T-helper 1 cell treated with Interleukin-12 subunit alpha and Interleukin-12 subunit beta and Interleukin-4 antibody, amounts not matched to agents 30 μg/mL and 1 μg/mL, for 36 hours (primary cell): ENCODE data around the gene ABL2.

ENCODE experiments used
- H3K27ac Mint-ChIP-seq: one replicate; pipeline ENCODE4 v1.8.0; 2021; ENCODE audit warnings: mild to moderate bottlenecking, mixed read lengths
- H3K27me3 Mint-ChIP-seq: one replicate; pipeline ENCODE4 v1.8.0; 2021; ENCODE audit warnings: low read depth, mixed read lengths
- H3K36me3 Mint-ChIP-seq: one replicate; pipeline ENCODE4 v1.8.0; 2021; ENCODE audit warnings: low read depth, mixed read lengths
- H3K4me1 Mint-ChIP-seq: one replicate; pipeline ENCODE4 v1.8.0; 2021; ENCODE audit warnings: low read depth, mixed read lengths
- H3K4me3 Mint-ChIP-seq: one replicate; pipeline ENCODE4 v1.8.0; 2021; ENCODE audit warnings: mild to moderate bottlenecking, moderate library complexity, mixed read lengths
- H3K9me3 Mint-ChIP-seq: one replicate; pipeline ENCODE4 v1.8.0; 2021; ENCODE audit warnings: mixed read lengths

ABL2 gene

DNA sequence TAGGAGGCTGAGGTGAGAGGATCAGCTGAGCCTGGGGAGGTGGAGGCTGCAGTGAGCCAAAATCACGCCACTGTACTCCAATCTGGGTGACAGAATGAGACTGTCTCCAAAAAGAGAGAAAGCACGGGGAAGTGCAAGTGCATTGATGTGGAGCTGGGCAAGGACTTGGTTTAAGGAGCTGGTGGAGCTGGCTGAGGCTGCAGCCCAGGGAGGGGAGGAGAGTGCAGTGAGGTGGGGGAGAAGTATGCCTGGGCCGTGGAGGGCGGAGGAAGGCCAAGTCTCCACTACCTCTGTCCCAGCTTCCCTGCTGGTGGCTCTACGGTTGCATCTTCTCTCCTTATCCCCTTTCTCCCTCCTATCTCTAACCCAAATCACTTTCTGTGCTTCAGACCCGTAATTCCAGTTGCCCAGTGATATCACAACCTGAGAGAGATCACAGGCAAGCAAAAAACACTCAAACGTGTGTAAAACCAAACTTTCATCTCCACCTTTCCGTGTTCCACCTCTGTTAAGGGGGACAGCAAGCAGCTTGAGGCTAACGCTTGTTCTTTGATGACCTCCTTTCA is 136.5 kb downstream of the ABL2 start:
- Mint-ChIP-seq H3K4me1 (peaks cover 2% of the 10 kb centered on the region), H3K27ac (no peak overlapping the region), H3K9me3 (no peaks in the 10 kb centered on the region), H3K36me3 (peaks cover 35% of the 10 kb centered on the region), H3K4me3 (no peak overlapping the region), H3K27me3 (no peaks in the 10 kb centered on the region)

DNA sequence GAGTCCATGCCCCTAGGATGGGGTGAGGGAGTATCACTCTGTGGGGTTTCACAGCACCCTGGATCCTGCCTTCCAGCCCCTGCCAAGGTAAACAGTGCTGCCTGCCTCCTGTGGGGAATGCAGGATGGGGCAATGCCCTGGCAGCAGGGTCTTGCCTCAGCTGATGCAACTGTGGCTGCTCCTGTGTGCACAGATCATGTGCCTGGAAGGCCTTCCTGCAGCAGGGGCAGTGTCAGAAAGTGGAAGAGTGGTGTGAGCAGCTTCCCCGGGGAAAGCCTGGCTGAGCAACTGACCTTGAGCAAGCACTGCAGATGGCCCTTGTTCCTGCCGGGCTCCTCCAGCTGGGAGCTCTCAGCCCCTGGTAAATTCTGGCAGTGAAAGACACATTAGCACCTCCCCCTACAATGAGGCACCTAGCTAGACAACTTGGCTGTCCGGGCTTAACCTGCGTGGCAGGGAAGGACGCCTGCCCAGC is 137.7 kb downstream of the ABL2 start:
- H3K27ac Mint-ChIP-seq, result no peak overlapping the region
- no peak overlapping the region for H3K4me3 Mint-ChIP-seq
- no peaks in the 10 kb centered on the region for H3K27me3 Mint-ChIP-seq
- peaks cover 32% of the 10 kb centered on the region for H3K36me3 Mint-ChIP-seq
- no peaks in the 10 kb centered on the region for H3K9me3 Mint-ChIP-seq
- peaks cover 2% of the 10 kb centered on the region for H3K4me1 Mint-ChIP-seq

DNA sequence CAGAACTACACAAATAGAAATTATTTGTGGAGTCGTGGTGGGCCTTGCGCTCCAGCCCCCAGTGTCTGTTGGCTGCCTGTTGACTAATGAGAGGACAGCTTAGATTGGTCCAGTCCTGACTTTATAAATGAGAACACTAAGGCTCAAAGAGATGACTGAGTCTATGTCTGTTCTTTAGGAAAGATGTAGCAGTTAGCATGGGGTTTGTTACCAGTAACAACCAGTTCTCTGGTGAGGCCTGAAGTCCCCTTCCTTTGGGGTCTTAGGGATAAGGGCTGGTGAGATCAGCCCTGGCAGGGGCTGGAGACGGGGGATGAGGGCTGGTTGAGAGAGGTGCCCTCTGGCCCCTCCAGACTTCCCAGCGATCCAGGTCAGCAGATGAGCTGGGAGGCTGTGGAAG is 138.6 kb downstream of the ABL2 start:
- Mint-ChIP-seq H3K4me3 (no peak overlapping the region), H3K9me3 (no peaks in the 10 kb centered on the region), H3K4me1 (peaks cover 4% of the 10 kb centered on the region), H3K27ac (no peak overlapping the region), H3K36me3 (peaks cover 35% of the 10 kb centered on the region), H3K27me3 (no peaks in the 10 kb centered on the region)

DNA sequence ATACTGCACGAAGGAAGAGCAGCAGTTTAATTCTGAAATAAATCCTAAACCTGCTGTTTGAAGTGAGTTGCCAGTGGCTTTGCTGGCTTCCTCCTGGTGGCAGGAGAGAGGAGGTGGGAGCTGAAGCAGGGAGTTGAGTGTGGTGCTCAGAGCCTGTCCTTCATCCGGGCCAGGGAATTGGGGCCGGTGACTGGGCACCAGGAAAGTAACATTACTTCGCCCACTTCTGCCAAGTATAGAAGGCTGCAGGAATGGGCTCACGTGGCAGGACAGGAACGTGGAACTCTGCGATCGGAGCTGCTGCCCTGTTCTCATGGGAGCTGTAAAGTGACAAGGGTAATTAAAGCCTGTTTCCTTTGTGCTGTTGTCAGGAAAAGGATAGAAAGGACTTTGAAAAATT is 139.0 kb downstream of the ABL2 start:
- no peak overlapping the region for H3K4me3 Mint-ChIP-seq
- peaks cover 4% of the 10 kb centered on the region for H3K4me1 Mint-ChIP-seq
- H3K9me3 Mint-ChIP-seq, result no peaks in the 10 kb centered on the region
- H3K27ac Mint-ChIP-seq, result no peak overlapping the region
- H3K36me3 Mint-ChIP-seq, result peaks cover 39% of the 10 kb centered on the region
- no peaks in the 10 kb centered on the region for H3K27me3 Mint-ChIP-seq

- H3K27me3 Mint-ChIP-seq, result no peaks in the 10 kb centered on the region
- H3K4me3 Mint-ChIP-seq, result no peak overlapping the region
- peaks cover 39% of the 10 kb centered on the region for H3K36me3 Mint-ChIP-seq
- no peaks in the 10 kb centered on the region for H3K9me3 Mint-ChIP-seq
- H3K27ac Mint-ChIP-seq, result no peak overlapping the region
- peaks cover 4% of the 10 kb centered on the region for H3K4me1 Mint-ChIP-seq
Measured at GRCh38 chr1:179089827-179090482, 139.5 kb downstream of the ABL2 start.

- peaks cover 27% of the 10 kb centered on the region for H3K36me3 Mint-ChIP-seq
Measured at GRCh38 chr1:179087665-179088064, 141.8 kb downstream of the ABL2 start.

GRCh38 chr1:179083533-179083932 is 145.9 kb downstream of the ABL2 start:
- peak overlapping the region; percentile 99 for H3K4me3 Mint-ChIP-seq
- H3K27ac Mint-ChIP-seq, result peak overlapping the region; percentile 99
- no peaks in the 10 kb centered on the region for H3K27me3 Mint-ChIP-seq
- no peaks in the 10 kb centered on the region for H3K9me3 Mint-ChIP-seq
- H3K4me1 Mint-ChIP-seq, result peaks cover 23% of the 10 kb centered on the region
- peaks cover 16% of the 10 kb centered on the region for H3K36me3 Mint-ChIP-seq

More at GRCh38 chr1:179087665-179088064, 141.8 kb downstream of the ABL2 start:
- H3K27me3 Mint-ChIP-seq, result no peaks in the 10 kb centered on the region
- peaks cover 7% of the 10 kb centered on the region for H3K4me1 Mint-ChIP-seq
- no peaks in the 10 kb centered on the region for H3K9me3 Mint-ChIP-seq
- H3K27ac Mint-ChIP-seq, result no peak overlapping the region
- no peak overlapping the region for H3K4me3 Mint-ChIP-seq

- Mint-ChIP-seq H3K4me1 (peaks cover 23% of the 10 kb centered on the region), H3K36me3 (peaks cover 16% of the 10 kb centered on the region), H3K27ac (peak overlapping the region; percentile 99)
Measured at GRCh38 chr1:179082999-179083335, 146.5 kb downstream of the ABL2 start.

DNA sequence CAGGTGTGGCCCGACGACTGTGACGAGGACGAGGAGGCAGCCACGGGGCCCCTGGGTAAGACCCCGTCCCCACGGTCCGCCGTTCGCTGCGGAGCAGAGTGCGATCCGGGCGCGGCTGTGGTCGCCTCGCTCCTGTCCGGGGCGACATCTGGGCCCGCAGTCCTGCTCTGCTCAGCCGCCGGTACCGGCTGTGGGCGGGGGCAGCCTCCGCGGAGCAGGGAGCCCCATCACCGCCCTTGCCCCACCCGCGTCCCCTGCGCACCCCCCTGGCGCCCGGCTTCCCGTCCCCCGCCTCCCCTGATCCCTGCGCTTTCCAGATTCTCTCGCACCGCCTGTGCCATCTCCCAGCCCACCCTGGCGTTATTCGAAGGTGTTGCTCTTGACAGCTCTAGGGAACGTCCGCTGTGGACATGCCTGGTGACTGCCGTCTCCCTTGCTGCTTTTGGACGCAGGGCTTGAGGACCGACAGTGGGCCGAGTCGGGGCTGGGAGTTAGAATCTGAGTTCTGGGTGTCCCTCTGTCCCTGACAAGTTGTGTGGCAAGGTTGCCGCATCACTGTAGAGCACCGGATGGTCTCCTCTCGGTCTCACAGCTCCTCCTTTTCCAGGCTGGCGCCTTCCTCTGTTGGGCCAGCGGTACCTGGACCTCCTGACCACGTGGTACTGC is 147.0 kb downstream of the ABL2 start:
- peaks cover 23% of the 10 kb centered on the region for H3K4me1 Mint-ChIP-seq
- peak overlapping the region; percentile 99 for H3K27ac Mint-ChIP-seq
- no peaks in the 10 kb centered on the region for H3K27me3 Mint-ChIP-seq
- H3K9me3 Mint-ChIP-seq, result no peaks in the 10 kb centered on the region
- peak overlapping the region; percentile 99 for H3K4me3 Mint-ChIP-seq
- H3K36me3 Mint-ChIP-seq, result peaks cover 16% of the 10 kb centered on the region

More at GRCh38 chr1:179082999-179083335, 146.5 kb downstream of the ABL2 start:
- no peaks in the 10 kb centered on the region for H3K9me3 Mint-ChIP-seq
- no peaks in the 10 kb centered on the region for H3K27me3 Mint-ChIP-seq
- peak overlapping the region; percentile 99 for H3K4me3 Mint-ChIP-seq

DNA sequence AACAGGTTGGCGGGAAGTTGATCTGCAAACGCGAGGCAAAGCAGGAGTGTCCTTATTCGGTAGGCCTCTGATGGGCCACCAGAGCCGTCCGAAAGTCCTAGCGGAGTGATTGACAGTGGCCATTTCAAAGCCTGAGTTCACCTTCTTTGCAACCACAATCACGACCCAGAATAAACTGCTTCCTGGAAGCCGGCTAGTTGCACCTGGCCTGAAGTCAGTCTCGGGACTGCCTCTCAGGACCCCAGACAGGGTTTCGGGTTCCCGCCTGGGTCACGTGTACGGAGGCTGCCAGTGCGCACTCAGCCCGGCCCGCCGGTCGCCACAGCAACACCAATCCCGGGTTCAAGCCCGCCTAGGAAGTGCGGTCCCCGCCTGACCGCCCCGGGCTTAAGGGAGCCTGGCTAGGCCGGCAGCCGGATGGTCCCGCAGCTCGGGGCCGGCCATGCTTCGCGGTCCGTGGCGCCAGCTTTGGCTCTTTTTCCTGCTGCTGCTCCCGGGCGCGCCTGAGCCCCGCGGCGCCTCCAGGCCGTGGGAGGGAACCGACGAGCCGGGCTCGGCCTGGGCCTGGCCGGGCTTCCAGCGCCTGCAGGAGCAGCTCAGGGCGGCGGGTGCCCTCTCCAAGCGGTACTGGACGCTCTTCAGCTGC is 147.7 kb downstream of the ABL2 start, which contains the start of gene TOR3A:
TSS of gene TOR3A (plus strand) at position 384 of the 646 bp plus-strand sequence. CDS start at position 443, 59 bp downstream.
- peaks cover 23% of the 10 kb centered on the region for H3K4me1 Mint-ChIP-seq
- no peaks in the 10 kb centered on the region for H3K27me3 Mint-ChIP-seq
- H3K9me3 Mint-ChIP-seq, result no peaks in the 10 kb centered on the region
- H3K36me3 Mint-ChIP-seq, result peaks cover 16% of the 10 kb centered on the region
- peak within 1 kb of the TSS; percentile 99 for H3K27ac Mint-ChIP-seq
- peak within 1 kb of the TSS; percentile 99 for H3K4me3 Mint-ChIP-seq

- Mint-ChIP-seq H3K36me3 (peaks cover 12% of the 10 kb centered on the region), H3K27me3 (no peaks in the 10 kb centered on the region), H3K27ac (peak overlapping the region; percentile 94), H3K9me3 (no peaks in the 10 kb centered on the region), H3K4me1 (peaks cover 21% of the 10 kb centered on the region), H3K4me3 (peak overlapping the region; percentile 99)
Measured at GRCh38 chr1:179080866-179081686, 148.4 kb downstream of the ABL2 start.

DNA sequence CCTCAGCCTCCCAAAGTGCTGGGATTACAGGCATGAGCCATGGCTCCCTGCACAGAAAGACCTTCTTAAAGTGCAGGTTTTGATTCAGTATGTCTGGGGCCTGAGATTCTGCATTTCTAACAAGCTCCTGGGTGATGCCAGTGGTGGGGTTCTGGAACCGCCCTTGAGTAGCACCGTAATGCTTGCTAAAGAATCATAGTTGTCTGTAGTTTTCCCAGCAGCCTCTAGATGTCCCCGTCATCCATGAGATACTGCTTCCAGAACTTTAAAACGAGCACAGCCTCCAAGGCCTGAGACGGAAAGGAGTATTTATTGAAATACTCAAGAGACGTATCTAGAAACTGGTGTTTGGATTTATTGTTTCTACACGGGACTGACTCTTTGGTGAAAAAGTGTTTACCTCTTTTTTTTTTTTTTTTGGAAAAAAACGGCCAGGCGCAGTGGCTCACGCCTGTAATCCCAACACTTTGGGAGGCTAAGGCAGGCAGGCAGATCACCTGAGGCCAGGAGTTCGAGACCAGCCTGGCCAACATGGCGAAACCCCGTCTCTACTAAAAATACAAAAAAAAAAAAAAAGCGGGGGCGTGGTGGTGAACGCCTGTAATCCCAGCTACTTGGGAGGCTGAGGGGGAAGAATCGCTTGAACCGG is 150.2 kb downstream of the ABL2 start:
- peak overlapping the region; percentile 36 for H3K27ac Mint-ChIP-seq
- peaks cover 21% of the 10 kb centered on the region for H3K4me1 Mint-ChIP-seq
- H3K9me3 Mint-ChIP-seq, result no peaks in the 10 kb centered on the region
- no peak overlapping the region for H3K4me3 Mint-ChIP-seq
- H3K36me3 Mint-ChIP-seq, result peaks cover 7% of the 10 kb centered on the region
- H3K27me3 Mint-ChIP-seq, result no peaks in the 10 kb centered on the region

- no peak overlapping the region for H3K27ac Mint-ChIP-seq
- H3K27me3 Mint-ChIP-seq, result no peaks in the 10 kb centered on the region
- no peak overlapping the region for H3K4me3 Mint-ChIP-seq
- H3K4me1 Mint-ChIP-seq, result peaks cover 15% of the 10 kb centered on the region
- no peaks in the 10 kb centered on the region for H3K9me3 Mint-ChIP-seq
- H3K36me3 Mint-ChIP-seq, result peaks cover 8% of the 10 kb centered on the region
Measured at GRCh38 chr1:179077396-179077795, 152.1 kb downstream of the ABL2 start.
